ENCODE measurements around the gene CYSTM1. TPM values are rescaled to one million over a fixed set of nuclear protein-coding genes. Genes with fewer than 3 reads are reported as not detected.

CYSTM1 gene
- total and polyA plus RNA-seq, 4 donors, result 8.1 to 45.7 (median 23.4) TPM

GRCh38 chr5:140131967-140132409 lies 43.0 kb upstream of the CYSTM1 start (continued):
- TF ChIP-seq, protein P1, sequence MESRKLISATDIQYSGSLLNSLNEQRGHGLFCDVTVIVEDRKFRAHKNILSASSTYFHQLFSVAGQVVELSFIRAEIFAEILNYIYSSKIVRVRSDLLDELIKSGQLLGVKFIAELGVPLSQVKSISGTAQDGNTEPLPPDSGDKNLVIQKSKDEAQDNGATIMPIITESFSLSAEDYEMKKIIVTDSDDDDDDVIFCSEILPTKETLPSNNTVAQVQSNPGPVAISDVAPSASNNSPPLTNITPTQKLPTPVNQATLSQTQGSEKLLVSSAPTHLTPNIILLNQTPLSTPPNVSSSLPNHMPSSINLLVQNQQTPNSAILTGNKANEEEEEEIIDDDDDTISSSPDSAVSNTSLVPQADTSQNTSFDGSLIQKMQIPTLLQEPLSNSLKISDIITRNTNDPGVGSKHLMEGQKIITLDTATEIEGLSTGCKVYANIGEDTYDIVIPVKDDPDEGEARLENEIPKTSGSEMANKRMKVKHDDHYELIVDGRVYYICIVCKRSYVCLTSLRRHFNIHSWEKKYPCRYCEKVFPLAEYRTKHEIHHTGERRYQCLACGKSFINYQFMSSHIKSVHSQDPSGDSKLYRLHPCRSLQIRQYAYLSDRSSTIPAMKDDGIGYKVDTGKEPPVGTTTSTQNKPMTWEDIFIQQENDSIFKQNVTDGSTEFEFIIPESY (IDR thresholded peaks at IDR 0.05), result no peak
- TF ChIP-seq YY1 (IDR thresholded peaks at IDR 0.05), result no peak
- TF ChIP-seq JUND (IDR thresholded peaks at IDR 0.05), result no peak
- TF ChIP-seq GABPA (IDR thresholded peaks at IDR 0.05 in 1 of 2, conservative IDR thresholded peaks at IDR 0.05 in 1 of 2), result no peak
- TF ChIP-seq TAF1 (conservative IDR thresholded peaks at IDR 0.05), result no peak

DNA sequence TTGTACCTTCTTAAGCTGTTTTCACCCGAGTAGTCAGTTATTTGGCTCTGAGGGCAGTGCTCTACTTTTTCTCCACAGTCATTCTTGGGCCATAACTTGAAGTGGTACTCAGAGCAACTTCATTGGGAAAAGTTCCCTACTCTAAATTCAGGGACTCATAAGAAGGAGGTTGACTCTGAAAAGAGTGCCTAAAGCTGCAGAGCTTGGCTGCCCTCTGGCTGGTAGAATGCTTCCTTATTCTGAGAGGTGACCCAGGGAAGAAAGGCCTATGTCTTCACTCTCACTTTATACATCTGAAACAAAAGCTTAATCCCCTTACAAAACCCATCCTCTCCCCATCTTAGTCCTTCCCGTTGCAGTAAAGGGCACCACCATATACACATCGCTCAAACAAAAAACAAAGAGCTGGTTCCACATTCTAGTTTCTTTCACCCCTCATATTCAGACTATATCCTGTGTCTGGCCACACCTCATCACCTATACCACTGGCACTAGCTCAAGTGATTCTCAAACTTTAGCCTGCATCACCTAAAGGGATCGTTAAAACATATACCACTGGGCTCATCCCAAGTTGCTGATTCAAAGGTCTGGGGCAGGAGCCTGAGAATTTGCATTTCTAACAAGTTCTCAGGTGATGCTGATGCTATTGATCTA lies 41.3 kb upstream of the CYSTM1 start:
- Histone ChIP-seq H3K4me3 (ENCODE audit: low read depth in 1 of 3, low read length in 3 of 3) (no peak overlapping the region), H3K4me1 (ENCODE audit: control insufficient read depth in 4 of 4, insufficient read depth in 4 of 4, low read length in 3 of 4) (peaks cover 0 to 7% (median 0%) of the 10 kb centered on the region in 4 donors), H3K9ac (ENCODE audit: low read depth in 1 of 2, low read length in 2 of 2) (no peak overlapping the region), H3K36me3 (ENCODE audit: control insufficient read depth in 4 of 4, insufficient read depth in 3 of 4, low read depth in 1 of 4, low read length in 3 of 4) (no peaks in the 10 kb centered on the region), H3K27ac (ENCODE audit: low read depth in 1 of 2, low read length in 2 of 2) (no peak overlapping the region), H3K9me3 (ENCODE audit: control insufficient read depth in 4 of 4, low read length in 3 of 4) (no peaks in the 10 kb centered on the region), H3K27me3 (ENCODE audit: control insufficient read depth in 4 of 4, insufficient read depth in 4 of 4, low read length in 3 of 4) (no peaks in the 10 kb centered on the region)
- no peak for TF ChIP-seq YY1 (IDR thresholded peaks at IDR 0.05)
- no peak for TF ChIP-seq NR2F2 (IDR thresholded peaks at IDR 0.05)
- TF ChIP-seq RXRA (IDR thresholded peaks at IDR 0.05), result no peak
- TF ChIP-seq, protein P2, sequence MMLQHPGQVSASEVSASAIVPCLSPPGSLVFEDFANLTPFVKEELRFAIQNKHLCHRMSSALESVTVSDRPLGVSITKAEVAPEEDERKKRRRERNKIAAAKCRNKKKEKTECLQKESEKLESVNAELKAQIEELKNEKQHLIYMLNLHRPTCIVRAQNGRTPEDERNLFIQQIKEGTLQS (IDR thresholded peaks at IDR 0.05), result no peak
- no peak for TF ChIP-seq JUND (IDR thresholded peaks at IDR 0.05)
- no peak for TF ChIP-seq TAF1 (conservative IDR thresholded peaks at IDR 0.05)
- no peak for TF ChIP-seq HNF4G (IDR thresholded peaks at IDR 0.05)
- TF ChIP-seq FOXA1 (IDR thresholded peaks at IDR 0.05), result no peak
- TF ChIP-seq HNF4A (conservative IDR thresholded peaks at IDR 0.05), result no peak
- TF ChIP-seq RAD21 (IDR thresholded peaks at IDR 0.05), result no peak
- TF ChIP-seq REST (IDR thresholded peaks at IDR 0.05), result no peak
- TF ChIP-seq SP1 (IDR thresholded peaks at IDR 0.05), result no peak
- no peak for TF ChIP-seq MAX (IDR thresholded peaks at IDR 0.05)
- no peak for TF ChIP-seq GABPA (IDR thresholded peaks at IDR 0.05 in 1 of 2, conservative IDR thresholded peaks at IDR 0.05 in 1 of 2)
- TF ChIP-seq, protein P1 (IDR thresholded peaks at IDR 0.05), result no peak
- TF ChIP-seq EGR1 (IDR thresholded peaks at IDR 0.05; ENCODE audit: low read depth in 2 of 2), result no peak
- no peak for TF ChIP-seq FOXA2 (IDR thresholded peaks at IDR 0.05)
- TF ChIP-seq, protein P3, sequence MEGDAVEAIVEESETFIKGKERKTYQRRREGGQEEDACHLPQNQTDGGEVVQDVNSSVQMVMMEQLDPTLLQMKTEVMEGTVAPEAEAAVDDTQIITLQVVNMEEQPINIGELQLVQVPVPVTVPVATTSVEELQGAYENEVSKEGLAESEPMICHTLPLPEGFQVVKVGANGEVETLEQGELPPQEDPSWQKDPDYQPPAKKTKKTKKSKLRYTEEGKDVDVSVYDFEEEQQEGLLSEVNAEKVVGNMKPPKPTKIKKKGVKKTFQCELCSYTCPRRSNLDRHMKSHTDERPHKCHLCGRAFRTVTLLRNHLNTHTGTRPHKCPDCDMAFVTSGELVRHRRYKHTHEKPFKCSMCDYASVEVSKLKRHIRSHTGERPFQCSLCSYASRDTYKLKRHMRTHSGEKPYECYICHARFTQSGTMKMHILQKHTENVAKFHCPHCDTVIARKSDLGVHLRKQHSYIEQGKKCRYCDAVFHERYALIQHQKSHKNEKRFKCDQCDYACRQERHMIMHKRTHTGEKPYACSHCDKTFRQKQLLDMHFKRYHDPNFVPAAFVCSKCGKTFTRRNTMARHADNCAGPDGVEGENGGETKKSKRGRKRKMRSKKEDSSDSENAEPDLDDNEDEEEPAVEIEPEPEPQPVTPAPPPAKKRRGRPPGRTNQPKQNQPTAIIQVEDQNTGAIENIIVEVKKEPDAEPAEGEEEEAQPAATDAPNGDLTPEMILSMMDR (IDR thresholded peaks at IDR 0.05; ENCODE audit: low read depth, low read length, missing input control), result no peak
- DNase-seq (ENCODE audit: low spot score), result no peak
- WGBS, result 90% methylated on average over 4 of the region's 4 CpGs
